GM12891 (cell line): ENCODE measurements around the gene CEBPG.

Source experiments
- DNase-seq: peaks from one replicate; pipeline ENCODE4 v3.0.0; 2011; ENCODE audit warnings: low spot score; ENCODE audit not compliant: insufficient read length
- FAIRE-seq: peaks from 2 replicates; lab custom pipeline; 2011; peaks lifted over from hg19 to GRCh38; lab: Jason Lieb, UNC
- PAX5 ChIP-seq: IDR thresholded peaks from 2 replicates; pipeline ENCODE4 v1.6.1; 2011; ENCODE audit warnings: low read length, moderate library complexity, mild to moderate bottlenecking; ENCODE audit not compliant: insufficient read depth, severe bottlenecking
- POLR2A ChIP-seq: IDR thresholded peaks from 2 replicates; pipeline ENCODE4 v1.6.1; 2011; ENCODE audit warnings: low read depth, low read length, control low read depth
- POLR2AphosphoS5 ChIP-seq: IDR thresholded peaks from 2 replicates; pipeline ENCODE4 v1.6.1; 2011; ENCODE audit warnings: low read depth, low read length, control low read depth
- POU2F2 ChIP-seq: IDR thresholded peaks from 2 replicates; pipeline ENCODE4 v1.6.1; 2011; ENCODE audit warnings: low read depth, mild to moderate bottlenecking, control low read depth, low read length, moderate library complexity
- SPI1 ChIP-seq: IDR thresholded peaks from 2 replicates; pipeline ENCODE4 v1.6.1; 2011; ENCODE audit warnings: low read depth, low read length, control low read depth
- TAF1 ChIP-seq: IDR thresholded peaks from 2 replicates; pipeline ENCODE4 v1.6.1; 2011; ENCODE audit warnings: low read depth, low read length, control low read depth

The CEBPG gene

DNA sequence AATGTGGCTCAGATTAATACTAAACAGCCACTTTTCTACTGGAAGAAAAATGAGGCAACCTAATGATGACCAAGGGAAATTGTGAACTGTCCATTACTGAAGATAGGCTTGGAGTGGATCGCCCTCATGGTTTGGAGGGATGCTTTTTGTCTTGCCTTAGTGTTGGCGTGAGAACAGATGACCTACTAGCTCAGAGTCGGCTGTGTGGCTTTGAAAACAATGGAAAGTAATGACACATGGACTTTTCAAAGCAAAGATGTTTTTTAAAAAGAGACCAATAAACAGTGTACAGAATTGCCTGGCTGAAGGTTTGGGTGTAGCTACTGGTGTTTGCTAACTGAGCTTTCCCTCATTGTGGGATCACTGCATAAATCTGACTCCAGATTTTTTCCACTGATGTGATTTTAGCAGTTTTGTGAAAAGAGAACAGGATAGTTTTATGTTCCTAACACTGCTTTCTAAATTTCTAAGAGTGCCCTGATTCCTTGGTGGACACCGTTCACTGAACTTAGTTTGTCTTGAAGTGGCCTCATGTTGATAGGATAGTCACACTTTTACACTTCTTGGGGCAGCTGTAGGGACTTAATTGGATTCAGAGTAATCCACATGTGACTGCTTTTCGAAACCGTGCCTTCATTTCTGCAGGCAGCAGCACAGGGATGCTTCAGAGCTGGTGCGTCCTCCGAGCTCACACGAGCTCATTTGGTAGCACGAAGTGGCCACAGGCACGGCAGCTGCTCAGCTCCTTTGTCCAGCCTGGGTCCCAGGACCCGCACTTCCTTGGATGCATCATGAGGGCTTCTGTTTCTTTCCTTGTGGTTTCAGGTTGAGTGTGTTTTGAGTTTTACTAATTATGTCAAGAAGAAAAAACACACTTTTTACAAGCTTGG, 4.3 kb downstream of the CEBPG start:
- FAIRE-seq, result no peak
- TF ChIP-seq TAF1 (no peak), SPI1 (no peak), PAX5 (no peak), POLR2AphosphoS5 (no peak), POLR2A (no peak), POU2F2 (no peak)
- no peak for DNase-seq

DNA sequence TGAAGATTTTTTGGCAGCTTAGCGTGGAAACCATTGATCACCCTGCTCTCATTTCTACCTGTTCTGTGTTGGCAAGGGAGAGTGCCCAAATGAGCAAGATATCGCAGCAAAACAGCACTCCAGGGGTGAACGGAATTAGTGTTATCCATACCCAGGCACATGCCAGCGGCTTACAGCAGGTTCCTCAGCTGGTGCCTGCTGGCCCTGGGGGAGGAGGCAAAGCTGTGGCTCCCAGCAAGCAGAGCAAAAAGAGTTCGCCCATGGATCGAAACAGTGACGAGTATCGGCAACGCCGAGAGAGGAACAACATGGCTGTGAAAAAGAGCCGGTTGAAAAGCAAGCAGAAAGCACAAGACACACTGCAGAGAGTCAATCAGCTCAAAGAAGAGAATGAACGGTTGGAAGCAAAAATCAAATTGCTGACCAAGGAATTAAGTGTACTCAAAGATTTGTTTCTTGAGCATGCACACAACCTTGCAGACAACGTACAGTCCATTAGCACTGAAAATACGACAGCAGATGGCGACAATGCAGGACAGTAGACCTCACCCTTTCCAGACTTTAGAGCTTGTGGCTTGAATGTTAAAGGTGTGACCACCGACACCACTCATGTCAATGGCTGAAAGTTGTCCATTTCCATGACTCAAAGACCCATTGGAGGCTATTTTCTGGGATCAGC, 5.8 kb downstream of the CEBPG start:
- TF ChIP-seq PAX5 (no peak), TAF1 (no peak), POU2F2 (no peak), POLR2AphosphoS5 (no peak), SPI1 (no peak), POLR2A (no peak)
- FAIRE-seq (no peak), DNase-seq (no peak)

DNA sequence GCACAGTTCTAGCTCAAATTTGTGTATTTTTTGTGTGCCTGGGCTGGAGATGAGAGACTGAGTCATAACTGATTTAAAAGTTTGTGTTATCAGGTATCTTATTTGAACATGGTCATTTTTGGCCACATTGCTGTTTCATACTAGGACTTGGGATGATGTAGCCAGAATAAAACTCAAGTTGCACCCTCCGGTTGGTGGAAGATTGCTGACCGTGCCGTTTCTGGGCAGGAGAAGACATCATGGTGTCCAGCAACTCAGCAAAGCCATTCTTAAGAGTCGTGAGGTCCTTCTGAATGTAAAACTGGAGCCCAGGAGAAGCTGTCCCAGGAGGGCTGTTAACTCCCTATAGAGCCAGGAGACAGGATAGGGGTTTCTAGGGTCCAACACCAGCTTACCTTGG, 7.6 kb downstream of the CEBPG start:
- no peak for TF ChIP-seq POLR2A
- TF ChIP-seq POLR2AphosphoS5, result no peak
- no peak for TF ChIP-seq TAF1
- no peak for TF ChIP-seq SPI1
- TF ChIP-seq POU2F2, result no peak
- TF ChIP-seq PAX5, result no peak
- no peak for DNase-seq
- no peak for FAIRE-seq

DNA sequence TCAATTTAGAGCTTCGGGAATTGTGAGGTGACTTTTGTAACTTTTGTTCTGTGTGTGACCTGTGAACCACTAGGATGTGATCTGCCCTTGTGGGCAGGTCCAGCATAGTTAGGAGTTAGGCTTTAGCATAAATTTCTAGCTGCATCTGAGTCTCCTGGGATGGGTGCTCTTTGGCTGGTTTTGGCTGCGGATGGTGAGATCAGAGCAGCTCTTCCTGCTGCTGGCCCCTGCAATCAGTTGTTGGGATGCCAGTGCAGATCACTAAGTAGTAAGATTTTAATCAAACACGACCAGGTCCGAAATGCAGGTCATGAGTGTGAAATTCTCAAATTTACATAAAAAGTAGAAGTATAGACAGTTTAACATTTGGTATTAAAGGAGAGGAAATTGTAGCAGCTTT, 8.5 kb downstream of the CEBPG start:
- DNase-seq (no peak), FAIRE-seq (no peak)
- TF ChIP-seq POU2F2, result no peak
- no peak for TF ChIP-seq PAX5

DNA sequence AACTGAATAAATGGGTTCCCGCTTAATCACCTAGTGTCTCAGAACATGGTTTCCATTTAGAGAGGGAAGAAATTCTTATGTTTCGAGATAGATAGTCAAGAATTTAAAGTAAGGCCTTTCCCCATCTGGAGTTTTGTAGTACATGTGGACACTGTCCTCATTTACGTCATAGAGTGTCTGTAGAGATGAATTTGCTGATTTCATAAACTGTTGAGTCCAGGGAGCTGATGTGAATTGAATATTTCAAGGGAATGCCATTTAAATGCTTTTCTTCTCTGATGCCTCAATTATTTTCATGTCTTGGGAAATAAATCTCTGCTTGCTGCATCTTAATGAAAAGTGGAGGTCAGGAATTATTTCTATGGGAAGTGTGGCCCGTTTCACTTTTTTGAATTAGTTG, 9.5 kb downstream of the CEBPG start:
- DNase-seq (no peak), FAIRE-seq (no peak)
- TF ChIP-seq PAX5 (no peak), POLR2AphosphoS5 (no peak), POLR2A (no peak), SPI1 (no peak)

DNA sequence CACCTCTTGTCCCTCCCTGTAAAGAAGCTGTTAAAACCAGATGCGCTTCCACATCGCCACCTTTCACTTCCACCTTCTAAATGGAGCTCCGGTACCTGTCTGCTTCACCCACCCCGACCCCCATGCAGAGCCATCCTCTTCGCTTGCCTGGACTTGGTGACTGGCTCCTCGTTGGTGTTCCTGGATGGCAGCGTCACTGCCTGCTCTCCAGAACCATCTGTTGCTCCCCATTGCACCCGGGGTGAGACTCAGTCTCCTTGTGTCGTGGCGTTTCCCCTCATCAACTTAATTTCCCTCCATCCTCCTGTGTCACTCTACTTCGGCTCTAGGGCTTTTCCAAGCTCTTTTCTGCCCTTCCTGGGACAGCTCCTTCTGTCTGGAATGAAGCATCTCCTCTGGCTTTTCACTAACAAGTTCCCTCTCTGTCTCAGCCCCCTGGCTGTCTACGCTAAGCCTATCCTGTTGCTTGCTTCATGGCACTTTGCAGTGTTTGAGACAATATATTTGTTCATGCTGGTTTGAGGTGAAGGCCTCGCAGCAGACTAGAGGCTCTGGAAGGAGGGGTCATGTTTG, 10.3 kb downstream of the CEBPG start:
- TF ChIP-seq TAF1 (no peak), PAX5 (no peak), SPI1 (no peak), POLR2A (no peak), POLR2AphosphoS5 (no peak), POU2F2 (no peak)
- FAIRE-seq (no peak), DNase-seq (no peak)

DNA sequence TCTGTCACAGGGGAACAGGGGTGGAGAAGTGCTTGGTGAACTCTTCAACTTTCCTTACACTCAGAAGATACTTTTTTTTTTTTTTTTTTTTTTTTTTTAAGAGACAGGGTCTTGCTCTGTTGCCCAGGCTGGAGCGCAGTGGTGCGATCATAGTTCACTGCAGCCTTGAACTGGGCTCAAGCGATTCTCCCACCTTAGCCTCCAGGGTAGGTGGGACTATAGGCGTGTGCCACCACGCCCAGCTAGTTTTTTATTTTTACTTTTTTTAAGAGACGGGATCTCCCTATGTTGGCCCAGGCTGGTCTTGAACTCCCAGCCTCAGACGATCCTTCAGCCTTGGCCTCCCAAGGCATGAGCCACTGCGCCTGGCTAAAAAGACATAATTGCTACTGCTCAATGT, 11.5 kb downstream of the CEBPG start:
- no peak for TF ChIP-seq POLR2A
- no peak for TF ChIP-seq POU2F2
- no peak for TF ChIP-seq SPI1
- TF ChIP-seq TAF1, result no peak
- no peak for TF ChIP-seq POLR2AphosphoS5
- no peak for TF ChIP-seq PAX5
- DNase-seq (no peak), FAIRE-seq (no peak)

DNA sequence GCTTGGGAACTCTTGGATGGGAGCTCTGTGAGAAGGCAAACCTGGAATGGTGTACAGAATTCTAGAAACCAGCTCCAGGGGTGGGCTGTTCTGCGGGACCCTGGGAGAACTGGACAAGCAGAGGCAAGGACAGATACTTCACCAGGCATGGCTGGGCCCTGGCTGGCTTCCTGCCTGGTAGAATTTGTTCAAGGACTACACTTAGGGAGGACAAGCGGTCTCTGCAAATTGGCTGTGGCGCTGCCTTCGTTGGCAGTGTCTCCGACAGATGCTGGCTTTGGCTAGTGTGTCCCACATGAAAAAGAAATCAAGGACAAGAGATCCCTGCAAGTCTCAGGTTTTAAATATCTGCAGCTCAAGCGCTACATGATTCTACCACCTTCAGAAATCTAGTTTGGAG, 12.4 kb downstream of the CEBPG start:
- FAIRE-seq (no peak), DNase-seq (no peak)
- no peak for TF ChIP-seq TAF1
- no peak for TF ChIP-seq POLR2A
- TF ChIP-seq POLR2AphosphoS5, result no peak
- no peak for TF ChIP-seq PAX5
- TF ChIP-seq POU2F2, result no peak
- TF ChIP-seq SPI1, result no peak

DNA sequence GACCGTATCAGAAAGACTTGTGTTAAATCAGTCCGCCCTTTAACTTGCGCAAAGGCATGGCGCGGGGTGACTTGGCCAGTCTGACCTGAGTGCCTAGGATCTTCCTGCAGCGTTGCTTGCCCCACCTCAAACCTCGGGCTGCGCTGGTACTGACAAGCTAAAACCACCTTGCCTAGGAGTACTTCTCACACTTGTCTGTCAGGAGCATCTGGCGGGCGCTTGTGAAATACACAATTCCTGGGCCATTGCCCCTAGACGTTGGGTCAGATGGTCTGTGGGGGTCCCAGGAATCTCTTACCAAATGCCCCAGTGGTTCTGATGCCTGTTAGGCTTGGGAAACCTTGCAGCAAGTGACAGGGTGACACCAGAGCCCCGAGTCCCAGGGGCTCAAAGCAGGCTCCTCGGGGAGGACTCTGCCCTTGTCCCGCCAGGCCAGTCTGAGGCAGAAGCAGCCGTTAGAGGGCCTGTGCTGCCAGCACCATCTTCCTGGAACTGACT, 12.9 kb downstream of the CEBPG start:
- no peak for TF ChIP-seq POU2F2
- DNase-seq (no peak), FAIRE-seq (no peak)
